Loucy (cell line): ENCODE measurements around the gene MAN2B2.

Experiments
- EZH2phosphoT487 ChIP-seq: fragments of 200-600 bp; IDR thresholded peaks from 2 replicates; pipeline ENCODE4 v1.6.1; 2018; ENCODE audit warnings: antibody characterized with exemption, mild to moderate bottlenecking, moderate library complexity, borderline replicate concordance
- TF ChIP-seq, protein P1 (sequence below): fragments of 200-600 bp; sonication (generic); conservative IDR thresholded peaks from 2 replicates; pipeline ENCODE4 v1.5.1; 2014; ENCODE audit warnings: mild to moderate bottlenecking, antibody characterized with exemption, low read length

- TF ChIP-seq, protein P1, sequence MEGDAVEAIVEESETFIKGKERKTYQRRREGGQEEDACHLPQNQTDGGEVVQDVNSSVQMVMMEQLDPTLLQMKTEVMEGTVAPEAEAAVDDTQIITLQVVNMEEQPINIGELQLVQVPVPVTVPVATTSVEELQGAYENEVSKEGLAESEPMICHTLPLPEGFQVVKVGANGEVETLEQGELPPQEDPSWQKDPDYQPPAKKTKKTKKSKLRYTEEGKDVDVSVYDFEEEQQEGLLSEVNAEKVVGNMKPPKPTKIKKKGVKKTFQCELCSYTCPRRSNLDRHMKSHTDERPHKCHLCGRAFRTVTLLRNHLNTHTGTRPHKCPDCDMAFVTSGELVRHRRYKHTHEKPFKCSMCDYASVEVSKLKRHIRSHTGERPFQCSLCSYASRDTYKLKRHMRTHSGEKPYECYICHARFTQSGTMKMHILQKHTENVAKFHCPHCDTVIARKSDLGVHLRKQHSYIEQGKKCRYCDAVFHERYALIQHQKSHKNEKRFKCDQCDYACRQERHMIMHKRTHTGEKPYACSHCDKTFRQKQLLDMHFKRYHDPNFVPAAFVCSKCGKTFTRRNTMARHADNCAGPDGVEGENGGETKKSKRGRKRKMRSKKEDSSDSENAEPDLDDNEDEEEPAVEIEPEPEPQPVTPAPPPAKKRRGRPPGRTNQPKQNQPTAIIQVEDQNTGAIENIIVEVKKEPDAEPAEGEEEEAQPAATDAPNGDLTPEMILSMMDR, result no peak
- no peak for TF ChIP-seq EZH2phosphoT487
Observed at GRCh38 chr4:6529021-6529420, 46.0 kb upstream of the MAN2B2 start.
